ENCODE data around the gene CFAP65.

The CFAP65 gene

GRCh38 chr2:219082332-219082958, 41.1 kb upstream of the CFAP65 start:
- no peak for TF ChIP-seq CTCF (conservative IDR thresholded peaks at IDR 0.05; ENCODE audit: low read depth, low read length)
- no peak for DNase-seq (ENCODE audit: low read depth)

DNA sequence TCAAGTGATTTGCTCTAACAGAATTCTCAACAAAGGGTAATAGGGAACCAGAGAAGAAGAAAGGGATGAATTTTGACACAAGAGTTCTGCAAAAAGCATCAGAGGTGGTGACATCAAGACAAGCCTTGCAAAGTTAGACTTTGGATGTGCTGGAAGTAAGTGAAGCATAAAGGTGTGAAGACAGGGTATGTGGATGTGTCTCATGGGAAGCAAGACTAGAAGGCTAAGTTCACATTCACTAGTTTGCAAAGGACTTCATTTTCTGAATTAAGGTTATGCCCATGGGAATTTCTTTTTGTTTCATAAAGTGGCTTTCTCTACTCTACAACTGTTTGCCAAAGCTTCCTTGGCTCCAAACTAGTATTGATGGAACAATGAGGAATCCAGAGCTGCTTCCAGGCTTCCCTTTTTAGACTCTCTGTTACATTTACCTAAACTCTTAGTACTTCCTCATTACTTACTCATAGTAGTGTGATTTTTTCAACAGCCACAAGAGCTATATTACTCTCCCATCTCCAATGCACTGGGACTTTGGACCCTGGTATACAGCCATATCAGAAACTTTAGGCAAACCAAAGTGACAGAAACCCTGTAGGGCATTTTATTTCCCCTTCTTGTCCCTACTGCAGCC, 40.5 kb upstream of the CFAP65 start:
- no peak overlapping the region for H3K4me3 ChIP-seq (ENCODE audit: low read length)
- no peak for TF ChIP-seq CTCF (conservative IDR thresholded peaks at IDR 0.05; ENCODE audit: low read depth, low read length)
- no peak for DNase-seq (ENCODE audit: low read depth)

More at GRCh38 chr2:219082332-219082958, 41.1 kb upstream of the CFAP65 start:
- no peak overlapping the region for H3K4me3 ChIP-seq (ENCODE audit: low read length)

GRCh38 chr2:219081096-219081495, 39.8 kb upstream of the CFAP65 start:
- DNase-seq (ENCODE audit: low read depth) = no peak
- H3K4me3 ChIP-seq (ENCODE audit: low read length) = no peak overlapping the region
- TF ChIP-seq CTCF (conservative IDR thresholded peaks at IDR 0.05; ENCODE audit: low read depth, low read length) = no peak

- H3K4me3 ChIP-seq (ENCODE audit: low read length) = no peak overlapping the region
- no peak for DNase-seq (ENCODE audit: low read depth)
- no peak for TF ChIP-seq CTCF (conservative IDR thresholded peaks at IDR 0.05; ENCODE audit: low read depth, low read length)
Measured at GRCh38 chr2:219079417-219079816, 38.1 kb upstream of the CFAP65 start.

- DNase-seq (ENCODE audit: low read depth) = no peak
- no peak overlapping the region for H3K4me3 ChIP-seq (ENCODE audit: low read length)
Measured at GRCh38 chr2:219078951-219079350, 37.6 kb upstream of the CFAP65 start.

GRCh38 chr2:219078126-219078525, 36.8 kb upstream of the CFAP65 start:
- DNase-seq (ENCODE audit: low read depth) = no peak
- H3K4me3 ChIP-seq (ENCODE audit: low read length) = no peak overlapping the region
- TF ChIP-seq CTCF (conservative IDR thresholded peaks at IDR 0.05; ENCODE audit: low read depth, low read length) = peak; percentile 13

More at GRCh38 chr2:219078951-219079350, 37.6 kb upstream of the CFAP65 start:
- TF ChIP-seq CTCF (conservative IDR thresholded peaks at IDR 0.05; ENCODE audit: low read depth, low read length) = no peak

- DNase-seq (ENCODE audit: low read depth) = no peak
- TF ChIP-seq CTCF (conservative IDR thresholded peaks at IDR 0.05; ENCODE audit: low read depth, low read length) = no peak
- no peak overlapping the region for H3K4me3 ChIP-seq (ENCODE audit: low read length)
Measured at GRCh38 chr2:219076253-219076652, 34.9 kb upstream of the CFAP65 start.

All from retinal pigment epithelial cell (primary cell).